OCI-LY7 (cell line): ENCODE data around the gene BRCA2. TPM values are rescaled to one million over a fixed set of nuclear protein-coding genes. Genes with fewer than 3 reads are reported as not detected.

ENCODE experiments used
- BruUV-seq: library from RNA; stranded (reverse); fragments of 400-500 nt; replicated peaks from 2 replicates; lab custom pipeline; 2021; lab: Mats Ljungman, UMichigan
- CTCF ChIA-PET: fragments of 300-600 bp; sonication (Branson Sonifier 250); formaldehyde crosslinking; loops from one replicate; lab custom pipeline; 2022; ENCODE audit warnings: antibody characterized with exemption; ENCODE audit not compliant: unreplicated experiment; lab: Charles Lee
- POLR2A ChIA-PET: fragments of 300-600 bp; sonication (Branson Sonifier 250); formaldehyde crosslinking; loops from one replicate; lab custom pipeline; 2022; ENCODE audit warnings: antibody characterized with exemption; lab: Charles Lee
- DNase-seq: peaks from one replicate; pipeline ENCODE4 v3.0.0-alpha.2; 2015; ENCODE audit warnings: low spot score
- H2AFZ ChIP-seq: fragments of 200-600 bp; sonication (generic), shearing (Covaris generic); 2 replicates; pipeline ENCODE4 v1.6.1; 2014; ENCODE audit warnings: mild to moderate bottlenecking, antibody characterized with exemption, low read length, moderate library complexity
- H3K27ac ChIP-seq: fragments of 200-600 bp; sonication (generic); 2 replicates; pipeline ENCODE4 v1.5.1; 2014; ENCODE audit warnings: mixed run types, low read depth, mild to moderate bottlenecking, moderate library complexity, low read length, inconsistent platforms; ENCODE audit not compliant: poor library complexity, severe bottlenecking
- H3K36me3 ChIP-seq: fragments of 200-600 bp; sonication (generic); 2 replicates; pipeline ENCODE4 v1.6.1; 2014; ENCODE audit warnings: mild to moderate bottlenecking, antibody characterized with exemption, low read length, moderate library complexity, mixed read lengths; ENCODE audit not compliant: insufficient read depth
- H3K4me1 ChIP-seq: fragments of 200-600 bp; sonication (generic); 2 replicates; pipeline ENCODE4 v1.5.1; 2014; ENCODE audit warnings: mild to moderate bottlenecking, low read length; ENCODE audit not compliant: insufficient read depth, poor library complexity, severe bottlenecking
- H3K4me2 ChIP-seq: fragments of 200-600 bp; sonication (generic); 2 replicates; pipeline ENCODE4 v1.6.1; 2014; ENCODE audit warnings: mild to moderate bottlenecking, low read length
- H3K4me3 ChIP-seq: fragments of 200-600 bp; sonication (generic); 2 replicates; pipeline ENCODE4 v1.5.1; 2014; ENCODE audit warnings: mild to moderate bottlenecking, low read depth, low read length; ENCODE audit not compliant: poor library complexity, severe bottlenecking
- H3K79me2 ChIP-seq: fragments of 200-600 bp; sonication (generic); 2 replicates; pipeline ENCODE4 v1.6.1; 2016; ENCODE audit warnings: low read depth, mild to moderate bottlenecking, low read length, moderate library complexity, mixed read lengths; ENCODE audit not compliant: insufficient read depth
- H3K9me2 ChIP-seq: fragments of 200-600 bp; sonication (generic); 2 replicates; pipeline ENCODE4 v1.6.1; 2016; ENCODE audit warnings: mild to moderate bottlenecking, low read length, mixed read lengths; ENCODE audit not compliant: insufficient read depth
- H3K9me3 ChIP-seq: fragments of 200-600 bp; sonication (generic); 2 replicates; pipeline ENCODE4 v1.6.1; 2014; ENCODE audit warnings: mild to moderate bottlenecking, mixed run types, low read length, mixed read lengths
- H4K20me1 ChIP-seq: fragments of 200-600 bp; sonication (generic); 2 replicates; pipeline ENCODE4 v1.6.1; 2014; ENCODE audit warnings: mild to moderate bottlenecking, antibody characterized with exemption, low read length, moderate library complexity, mixed read lengths; ENCODE audit not compliant: insufficient read depth
- EZH2phosphoT487 ChIP-seq: fragments of 200-600 bp; sonication (generic); IDR thresholded peaks from 2 replicates; pipeline ENCODE4 v1.6.1; 2018; ENCODE audit warnings: low read depth, borderline replicate concordance, mild to moderate bottlenecking, mixed run types, antibody characterized with exemption, low read length, moderate library complexity, mixed read lengths
- intact Hi-C: fragments of 100-400 bp; cut with micrococcal nuclease; formaldehyde crosslinking; loops from one replicate; pipeline ENCODE4 v1.10.0; 2022; ENCODE audit not compliant: unreplicated experiment
- total RNA-seq, 2 experiments: library from RNA; depleted of rRNA in 1 of 2; stranded (reverse); fragments of >200 nt in 1 of 2; shearing (Covaris generic) in 1 of 2; gene quantifications; 2 replicates each; pipeline ENCODE4 v1.2.3, GENCODE V29; 2014 to 2022
- TF ChIP-seq, protein P1 (sequence below): fragments of 200-600 bp; sonication (generic); conservative IDR thresholded peaks from 2 replicates; pipeline ENCODE4 v1.5.1; 2014; ENCODE audit warnings: mild to moderate bottlenecking, antibody characterized with exemption, low read length, moderate library complexity, mixed read lengths

BRCA2 gene
- total RNA-seq, 2 experiments from 2014 or later = 25.8 to 34.3 TPM

DNA sequence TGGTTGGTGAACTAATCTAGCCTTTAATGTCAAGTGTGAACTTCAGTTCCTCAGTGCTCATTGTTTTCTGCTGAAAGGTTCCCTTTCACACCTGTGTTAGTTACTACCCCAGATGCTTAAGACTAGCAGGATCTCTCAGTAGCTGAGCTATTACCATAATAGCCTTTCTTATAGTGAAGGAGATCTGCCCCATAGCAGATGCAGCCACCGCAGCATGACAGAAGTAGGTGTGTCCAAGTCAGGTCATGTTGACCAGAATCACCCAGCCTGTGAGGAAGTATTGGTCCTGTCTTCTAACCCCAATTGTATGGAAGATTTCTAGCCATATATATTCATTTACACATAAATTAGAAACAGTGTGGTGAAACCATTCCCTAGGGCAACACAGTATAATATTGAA is 37.5 kb upstream of the BRCA2 start:
- H3K79me2 ChIP-seq = no peaks in the 10 kb centered on the region
- BruUV-seq = no TSS peak
- intact Hi-C loops = no loop called here
- POLR2A ChIA-PET = no interaction called here
- no peak overlapping the region for H2AFZ ChIP-seq
- H3K9me2 ChIP-seq = no peaks in the 10 kb centered on the region; the same call in 1 of the 2 replicates
- no peaks in the 10 kb centered on the region for H3K9me3 ChIP-seq
- H3K4me2 ChIP-seq = no peak overlapping the region
- no peak overlapping the region for H3K4me3 ChIP-seq
- no peak overlapping the region for H3K27ac ChIP-seq
- H3K36me3 ChIP-seq = no peaks in the 10 kb centered on the region
- no peaks in the 10 kb centered on the region for H3K4me1 ChIP-seq
- DNase-seq = no peak
- CTCF ChIA-PET = no interaction called here
- no peaks in the 10 kb centered on the region for H4K20me1 ChIP-seq
- TF ChIP-seq, protein P1, sequence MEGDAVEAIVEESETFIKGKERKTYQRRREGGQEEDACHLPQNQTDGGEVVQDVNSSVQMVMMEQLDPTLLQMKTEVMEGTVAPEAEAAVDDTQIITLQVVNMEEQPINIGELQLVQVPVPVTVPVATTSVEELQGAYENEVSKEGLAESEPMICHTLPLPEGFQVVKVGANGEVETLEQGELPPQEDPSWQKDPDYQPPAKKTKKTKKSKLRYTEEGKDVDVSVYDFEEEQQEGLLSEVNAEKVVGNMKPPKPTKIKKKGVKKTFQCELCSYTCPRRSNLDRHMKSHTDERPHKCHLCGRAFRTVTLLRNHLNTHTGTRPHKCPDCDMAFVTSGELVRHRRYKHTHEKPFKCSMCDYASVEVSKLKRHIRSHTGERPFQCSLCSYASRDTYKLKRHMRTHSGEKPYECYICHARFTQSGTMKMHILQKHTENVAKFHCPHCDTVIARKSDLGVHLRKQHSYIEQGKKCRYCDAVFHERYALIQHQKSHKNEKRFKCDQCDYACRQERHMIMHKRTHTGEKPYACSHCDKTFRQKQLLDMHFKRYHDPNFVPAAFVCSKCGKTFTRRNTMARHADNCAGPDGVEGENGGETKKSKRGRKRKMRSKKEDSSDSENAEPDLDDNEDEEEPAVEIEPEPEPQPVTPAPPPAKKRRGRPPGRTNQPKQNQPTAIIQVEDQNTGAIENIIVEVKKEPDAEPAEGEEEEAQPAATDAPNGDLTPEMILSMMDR = no peak
- TF ChIP-seq EZH2phosphoT487 = no peak

DNA sequence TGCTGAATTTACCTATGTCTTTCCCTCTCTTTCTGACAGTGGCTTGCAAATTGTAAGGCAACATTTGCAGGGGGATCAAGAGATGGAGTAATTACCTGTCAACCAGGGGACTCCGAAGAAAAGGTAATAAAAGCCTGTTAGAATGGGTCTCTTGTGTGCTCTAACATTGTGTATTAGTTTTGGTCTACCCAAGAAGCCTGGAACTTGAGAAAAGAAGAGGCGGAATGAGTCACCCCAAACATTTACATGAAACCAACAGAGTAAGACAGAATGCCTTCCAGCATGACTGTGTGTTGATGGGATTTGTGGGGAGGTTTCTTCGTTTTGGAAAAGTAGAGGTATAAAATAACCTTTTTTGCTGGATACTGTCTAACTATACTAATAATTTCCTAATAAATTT is 36.9 kb upstream of the BRCA2 start:
- no peaks in the 10 kb centered on the region for H3K79me2 ChIP-seq
- no peaks in the 10 kb centered on the region for H3K4me1 ChIP-seq
- no peak overlapping the region for H2AFZ ChIP-seq
- H3K36me3 ChIP-seq = no peaks in the 10 kb centered on the region
- no TSS peak for BruUV-seq
- no peaks in the 10 kb centered on the region; the same call in 1 of the 2 replicates for H3K9me2 ChIP-seq
- TF ChIP-seq EZH2phosphoT487 = no peak
- TF ChIP-seq, protein P1 = no peak
- H3K4me2 ChIP-seq = no peak overlapping the region
- H3K27ac ChIP-seq = no peak overlapping the region
- ChIA-PET POLR2A (no interaction called here), CTCF (no interaction called here)
- no peak overlapping the region for H3K4me3 ChIP-seq
- H4K20me1 ChIP-seq = no peaks in the 10 kb centered on the region
- intact Hi-C loops = no loop called here
- DNase-seq = no peak
- no peaks in the 10 kb centered on the region for H3K9me3 ChIP-seq

DNA sequence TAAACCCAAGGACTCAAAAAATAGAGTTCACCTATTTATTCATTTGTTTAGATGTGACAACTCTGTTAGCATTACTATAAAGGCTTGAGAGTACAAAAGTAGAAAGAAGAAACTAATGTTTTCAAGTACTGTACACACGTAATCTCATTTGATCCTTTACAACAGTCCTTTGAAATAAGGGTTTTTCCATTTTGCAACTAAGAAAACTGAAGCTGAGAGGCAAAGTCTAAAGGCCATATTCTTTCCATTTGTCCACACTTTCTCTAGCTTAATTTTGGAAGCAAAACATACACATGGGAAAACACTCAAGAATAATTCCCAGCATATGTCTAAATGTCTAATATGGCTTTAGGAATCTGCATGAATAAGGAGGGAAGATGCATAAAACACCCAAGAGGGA is 34.2 kb upstream of the BRCA2 start:
- H2AFZ ChIP-seq = no peak overlapping the region
- intact Hi-C loops = no loop called here
- H3K4me3 ChIP-seq = no peak overlapping the region
- no TSS peak for BruUV-seq
- no peaks in the 10 kb centered on the region for H3K9me3 ChIP-seq
- no peak overlapping the region for H3K4me2 ChIP-seq
- no peak for DNase-seq
- CTCF ChIA-PET = no interaction called here
- POLR2A ChIA-PET = interaction anchor here (0.9 to 1.1 kb wide), 3 partner anchors 34 to 66 kb away, joined by 3 to 4 read pairs (median 3); partner anchors contain the start of genes BRCA2 and ZAR1L
- H4K20me1 ChIP-seq = no peaks in the 10 kb centered on the region
- TF ChIP-seq, protein P1 = no peak
- no peak for TF ChIP-seq EZH2phosphoT487
- no peak overlapping the region for H3K27ac ChIP-seq
- H3K36me3 ChIP-seq = no peaks in the 10 kb centered on the region
- H3K79me2 ChIP-seq = no peaks in the 10 kb centered on the region
- H3K4me1 ChIP-seq = no peaks in the 10 kb centered on the region
- no peaks in the 10 kb centered on the region; the same call in 1 of the 2 replicates for H3K9me2 ChIP-seq
